T-helper 22 cell (primary cell): ENCODE data around the gene NFE2L3.
"Not testable (repeated sequence)": the region's sequence is repeated elsewhere in the genome, so short reads cannot be mapped to it uniquely, and the experiment has no call there.

ENCODE experiments used
- DNase-seq: peaks from one replicate; pipeline ENCODE4 v3.0.0-alpha.2; 2020; ENCODE audit warnings: low read depth

NFE2L3 gene

DNA sequence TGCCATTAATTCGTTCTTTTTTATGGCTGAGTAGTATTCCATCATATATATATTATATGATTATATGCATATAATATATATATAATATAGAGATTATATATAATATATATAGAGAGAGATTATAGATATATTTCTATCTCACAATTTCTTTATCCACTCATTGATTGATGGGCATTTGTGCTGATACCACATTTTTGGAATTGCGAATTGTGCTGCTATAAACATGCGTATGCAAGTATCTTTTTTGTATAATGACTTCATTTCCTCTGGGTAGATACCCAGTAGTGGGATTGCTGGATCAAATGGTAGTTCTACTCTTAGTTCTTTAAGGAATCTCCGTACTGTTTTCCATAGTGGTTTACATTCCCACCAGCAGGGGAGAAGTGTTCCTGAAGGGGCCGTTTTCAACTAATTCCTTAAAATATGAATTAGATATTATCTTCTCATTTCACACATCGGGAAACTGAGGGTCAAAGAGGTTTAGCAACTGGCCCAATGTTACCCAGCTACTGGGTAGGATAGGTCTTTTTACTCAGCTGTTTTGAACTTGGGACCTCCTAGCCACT, 16.5 kb downstream of the NFE2L3 start:
- no peak for DNase-seq

GRCh38 chr7:26169271-26169670, 17.3 kb downstream of the NFE2L3 start:
- DNase-seq, result no peak

DNA sequence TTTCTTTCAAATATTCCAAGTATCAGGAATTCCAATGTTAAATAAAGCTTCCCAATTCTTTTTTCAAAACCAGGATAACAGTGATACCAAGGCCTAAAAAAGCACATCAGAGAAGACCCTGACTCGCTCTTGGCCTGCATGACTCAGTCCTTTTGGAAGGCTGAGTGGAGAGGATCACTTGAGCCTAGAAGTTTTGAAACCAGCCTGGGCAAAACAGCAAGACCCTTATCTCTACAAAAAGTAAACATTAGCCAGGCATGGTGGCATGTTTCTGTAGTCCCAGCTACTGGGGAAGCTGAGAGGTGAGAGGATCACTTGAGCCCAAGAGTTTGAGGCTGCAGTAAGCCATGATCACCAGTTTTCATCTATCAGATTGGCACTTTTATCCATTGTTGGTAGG, 18.7 kb downstream of the NFE2L3 start:
- no peak for DNase-seq

DNA sequence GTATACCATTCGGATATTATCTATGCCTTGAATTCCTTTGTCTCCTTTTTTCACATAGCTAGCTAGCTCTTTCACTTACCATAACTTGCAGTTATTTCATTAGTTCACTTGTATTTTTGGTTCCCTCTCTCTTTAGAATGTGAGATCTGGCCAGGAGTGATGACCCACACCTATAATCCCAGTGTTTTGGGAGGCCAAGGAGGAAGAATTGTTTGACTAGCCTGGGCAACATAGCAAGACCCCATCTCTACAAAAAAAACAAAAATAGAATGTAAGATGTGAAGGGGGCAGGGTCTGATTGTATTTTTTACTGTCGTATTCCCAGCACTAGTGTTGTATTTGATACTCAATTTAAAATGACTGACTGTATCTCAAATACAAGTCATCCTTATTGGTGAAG, 19.6 kb downstream of the NFE2L3 start:
- DNase-seq, result no peak

GRCh38 chr7:26172048-26172447, 20.1 kb downstream of the NFE2L3 start:
- no peak for DNase-seq

GRCh38 chr7:26175903-26176302, 23.9 kb downstream of the NFE2L3 start:
- DNase-seq, result not testable (repeated sequence)

DNA sequence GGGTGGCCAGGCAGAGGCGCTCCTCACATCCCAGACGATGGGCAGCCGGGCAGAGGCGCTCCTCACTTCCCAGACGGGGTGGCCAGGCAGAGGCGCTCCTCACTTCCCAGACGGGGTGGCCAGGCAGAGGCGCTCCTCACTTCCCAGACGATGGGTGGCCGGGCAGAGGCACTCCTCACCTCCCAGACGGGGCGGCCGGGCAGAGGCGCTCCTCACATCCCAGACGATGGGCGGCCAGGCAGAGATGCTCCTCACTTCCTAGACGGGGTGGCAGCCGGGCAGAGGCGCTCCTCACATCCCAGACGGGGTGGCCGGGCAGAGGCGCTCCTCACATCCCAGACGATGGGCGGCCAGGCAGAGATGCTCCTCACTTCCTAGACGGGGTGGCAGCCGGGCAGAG, 24.7 kb downstream of the NFE2L3 start:
- not testable (repeated sequence) for DNase-seq

- not testable (repeated sequence) for DNase-seq
These were observed 25.3 kb downstream of the NFE2L3 start for GRCh38 chr7:26177269-26177668.

DNA sequence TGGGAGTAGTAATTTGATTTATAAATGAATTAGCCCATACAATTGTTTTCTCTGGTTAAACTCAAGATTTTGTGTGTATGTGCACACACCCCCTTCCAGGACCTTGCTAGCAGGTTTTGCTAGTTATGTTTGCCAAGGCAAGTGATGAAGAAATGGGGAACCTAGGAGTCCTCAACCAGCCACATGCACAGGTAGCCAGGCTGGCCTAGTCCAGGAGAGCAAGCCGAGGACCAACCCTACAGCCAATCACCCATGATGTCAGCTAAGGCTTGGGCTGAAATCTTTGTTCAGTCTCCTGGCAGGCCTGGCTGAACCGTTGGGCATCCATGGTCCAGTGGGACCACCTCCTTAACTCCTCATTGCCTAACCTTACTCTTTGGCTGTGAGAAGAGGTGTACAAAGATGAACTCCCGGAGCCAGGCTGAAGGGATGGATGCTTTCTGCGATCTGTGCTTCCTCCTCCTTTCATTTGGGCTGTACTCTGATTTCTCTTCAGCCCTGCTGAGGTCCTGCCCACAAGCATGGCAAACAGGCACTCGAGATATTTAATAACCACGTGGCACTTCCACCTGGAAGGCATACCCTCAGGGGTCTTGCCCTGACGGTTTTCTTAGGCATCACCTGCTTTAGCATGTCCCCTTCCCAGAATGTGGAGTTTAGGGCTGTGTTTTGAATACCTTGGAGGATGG, 26.4 kb downstream of the NFE2L3 start:
- DNase-seq, result no peak

DNA sequence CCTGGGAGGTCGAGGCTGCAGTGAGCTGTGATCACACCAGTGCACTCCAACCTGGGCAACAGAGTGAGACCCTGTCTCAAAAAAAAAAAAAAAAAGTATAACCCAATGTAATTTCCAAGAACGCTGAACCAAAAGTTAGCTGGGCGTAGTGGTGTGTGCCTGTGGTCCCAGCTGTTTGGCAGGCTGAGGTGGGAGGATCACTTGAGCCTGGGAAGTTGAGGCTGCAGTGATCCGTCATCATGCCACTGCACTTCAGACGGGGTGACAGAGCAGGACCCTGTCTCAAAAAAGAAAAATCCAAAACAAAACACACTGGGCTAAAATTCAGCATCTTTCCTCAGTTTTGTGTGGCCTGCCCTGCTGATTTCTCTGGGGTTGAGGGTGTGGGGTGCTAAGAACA, 27.4 kb downstream of the NFE2L3 start:
- DNase-seq, result no peak

- no peak for DNase-seq
These were observed 28.0 kb downstream of the NFE2L3 start for GRCh38 chr7:26179826-26180497.

DNA sequence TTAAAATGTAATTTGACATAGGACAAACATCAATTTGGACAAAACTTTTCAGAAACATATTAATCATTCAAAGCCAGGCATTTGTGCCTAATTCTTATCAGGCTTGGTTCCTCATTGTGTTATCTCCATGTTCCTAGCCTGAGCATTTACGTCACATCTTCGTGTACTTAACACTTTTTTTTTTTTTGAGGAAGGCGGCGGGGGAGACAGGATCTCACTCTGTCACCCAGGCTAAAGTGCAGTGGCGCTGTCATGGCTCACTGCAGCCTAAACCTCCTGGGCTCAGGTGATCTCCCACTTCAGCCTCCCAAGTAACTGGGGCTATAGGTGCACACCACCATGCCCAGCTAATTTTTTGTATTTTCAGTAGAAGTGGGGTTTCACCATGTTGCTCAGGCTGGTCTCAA, 28.8 kb downstream of the NFE2L3 start:
- no peak for DNase-seq

GRCh38 chr7:26181474-26182227, 29.7 kb downstream of the NFE2L3 start:
- DNase-seq, result no peak

DNA sequence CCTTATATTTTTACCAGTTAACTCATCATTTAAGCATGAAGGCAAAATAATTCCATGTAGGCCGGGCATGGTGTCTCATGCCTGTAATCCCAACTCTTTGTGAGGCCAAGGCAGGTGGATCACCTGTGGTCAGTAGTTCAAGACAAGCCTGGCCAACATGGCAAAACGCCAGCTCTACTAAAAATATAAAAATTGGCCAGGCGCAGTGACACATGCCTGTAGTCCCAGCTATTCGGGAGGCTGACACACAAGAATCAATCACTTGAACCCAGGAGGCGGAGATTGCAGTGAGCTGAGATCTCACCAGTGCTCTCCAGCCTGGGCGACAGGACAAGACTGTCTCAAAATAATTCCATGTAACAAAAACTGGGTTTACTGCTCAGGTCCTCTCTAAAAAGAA, 30.3 kb downstream of the NFE2L3 start:
- DNase-seq, result no peak

- DNase-seq, result no peak
These were observed 30.7 kb downstream of the NFE2L3 start for GRCh38 chr7:26182706-26183105.

DNA sequence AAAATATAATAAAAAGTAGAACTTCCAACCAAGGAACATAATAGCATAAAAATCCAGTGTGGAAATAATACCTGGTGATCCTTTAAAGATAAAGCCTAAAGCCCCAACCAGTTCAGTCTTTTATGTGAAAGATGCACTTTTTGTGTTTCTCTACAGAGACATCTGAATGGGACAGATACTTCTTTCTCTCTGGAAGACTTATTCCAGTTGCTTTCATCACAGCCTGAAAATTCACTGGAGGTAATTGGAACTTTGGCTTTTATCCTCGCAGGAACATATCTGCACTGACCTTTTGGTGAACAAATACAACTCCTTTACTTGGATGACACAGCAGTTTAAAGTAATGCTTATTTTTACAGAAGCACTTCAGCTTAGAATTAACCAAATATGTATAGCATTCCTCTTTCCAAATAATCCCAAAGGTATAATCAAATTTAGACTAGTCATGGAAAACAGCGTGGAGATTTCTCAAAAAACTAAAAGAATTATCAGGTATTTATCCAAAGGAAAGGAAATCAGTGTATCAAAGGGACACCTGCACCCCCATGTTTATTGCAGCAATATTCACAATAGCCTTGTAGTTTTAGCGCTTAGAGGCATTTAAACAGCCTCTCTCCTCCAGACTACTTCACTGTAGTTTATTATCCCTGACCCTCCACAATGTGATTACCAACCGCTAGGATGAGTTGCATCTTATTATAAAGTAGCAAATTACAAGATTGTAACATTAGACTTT, 31.7 kb downstream of the NFE2L3 start:
- DNase-seq, result no peak

DNA sequence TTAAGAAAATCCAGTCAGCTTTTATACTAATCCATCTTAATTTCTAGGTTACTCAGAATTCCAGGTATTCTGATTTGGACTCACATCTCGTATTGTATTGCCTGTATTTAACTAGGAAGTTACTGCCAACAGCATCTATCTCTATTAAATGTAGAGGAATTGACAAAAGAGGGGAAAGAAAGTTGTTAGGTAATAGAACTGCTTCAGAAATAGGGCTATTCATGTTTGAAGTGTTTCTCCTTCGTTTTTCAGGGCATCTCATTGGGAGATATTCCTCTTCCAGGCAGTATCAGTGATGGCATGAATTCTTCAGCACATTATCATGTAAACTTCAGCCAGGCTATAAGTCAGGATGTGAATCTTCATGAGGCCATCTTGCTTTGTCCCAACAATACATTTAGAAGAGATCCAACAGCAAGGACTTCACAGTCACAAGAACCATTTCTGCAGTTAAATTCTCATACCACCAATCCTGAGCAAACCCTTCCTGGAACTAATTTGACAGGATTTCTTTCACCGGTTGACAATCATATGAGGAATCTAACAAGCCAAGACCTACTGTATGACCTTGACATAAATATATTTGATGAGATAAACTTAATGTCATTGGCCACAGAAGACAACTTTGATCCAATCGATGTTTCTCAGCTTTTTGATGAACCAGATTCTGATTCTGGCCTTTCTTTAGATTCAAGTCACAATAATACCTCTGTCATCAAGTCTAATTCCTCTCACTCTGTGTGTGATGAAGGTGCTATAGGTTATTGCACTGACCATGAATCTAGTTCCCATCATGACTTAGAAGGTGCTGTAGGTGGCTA, 32.5 kb downstream of the NFE2L3 start:
- DNase-seq, result not testable (repeated sequence)

DNA sequence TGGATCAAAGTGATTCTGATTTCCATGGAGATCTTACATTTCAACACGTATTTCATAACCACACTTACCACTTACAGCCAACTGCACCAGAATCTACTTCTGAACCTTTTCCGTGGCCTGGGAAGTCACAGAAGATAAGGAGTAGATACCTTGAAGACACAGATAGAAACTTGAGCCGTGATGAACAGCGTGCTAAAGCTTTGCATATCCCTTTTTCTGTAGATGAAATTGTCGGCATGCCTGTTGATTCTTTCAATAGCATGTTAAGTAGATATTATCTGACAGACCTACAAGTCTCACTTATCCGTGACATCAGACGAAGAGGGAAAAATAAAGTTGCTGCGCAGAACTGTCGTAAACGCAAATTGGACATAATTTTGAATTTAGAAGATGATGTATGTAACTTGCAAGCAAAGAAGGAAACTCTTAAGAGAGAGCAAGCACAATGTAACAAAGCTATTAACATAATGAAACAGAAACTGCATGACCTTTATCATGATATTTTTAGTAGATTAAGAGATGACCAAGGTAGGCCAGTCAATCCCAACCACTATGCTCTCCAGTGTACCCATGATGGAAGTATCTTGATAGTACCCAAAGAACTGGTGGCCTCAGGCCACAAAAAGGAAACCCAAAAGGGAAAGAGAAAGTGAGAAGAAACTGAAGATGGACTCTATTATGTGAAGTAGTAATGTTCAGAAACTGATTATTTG, 33.3 kb downstream of the NFE2L3 start:
- no peak for DNase-seq

GRCh38 chr7:26185844-26186180, 33.8 kb downstream of the NFE2L3 start:
- no peak for DNase-seq
